D721Med (cell line): ENCODE data around the gene XPOT.

Experiments
- DNase-seq: peaks from one replicate; pipeline ENCODE4 v3.0.0; 2011; ENCODE audit warnings: low spot score; ENCODE audit not compliant: insufficient read length
- FAIRE-seq: peaks from 2 replicates; lab custom pipeline; 2011; peaks lifted over from hg19 to GRCh38; lab: Jason Lieb, UNC
- TF ChIP-seq, protein P1 (sequence below): IDR thresholded peaks from 2 replicates; pipeline ENCODE4 v1.5.1; 2012; ENCODE audit warnings: mild to moderate bottlenecking, control low read depth; ENCODE audit not compliant: insufficient read depth; ENCODE audit errors: missing control alignments

The XPOT gene

DNA sequence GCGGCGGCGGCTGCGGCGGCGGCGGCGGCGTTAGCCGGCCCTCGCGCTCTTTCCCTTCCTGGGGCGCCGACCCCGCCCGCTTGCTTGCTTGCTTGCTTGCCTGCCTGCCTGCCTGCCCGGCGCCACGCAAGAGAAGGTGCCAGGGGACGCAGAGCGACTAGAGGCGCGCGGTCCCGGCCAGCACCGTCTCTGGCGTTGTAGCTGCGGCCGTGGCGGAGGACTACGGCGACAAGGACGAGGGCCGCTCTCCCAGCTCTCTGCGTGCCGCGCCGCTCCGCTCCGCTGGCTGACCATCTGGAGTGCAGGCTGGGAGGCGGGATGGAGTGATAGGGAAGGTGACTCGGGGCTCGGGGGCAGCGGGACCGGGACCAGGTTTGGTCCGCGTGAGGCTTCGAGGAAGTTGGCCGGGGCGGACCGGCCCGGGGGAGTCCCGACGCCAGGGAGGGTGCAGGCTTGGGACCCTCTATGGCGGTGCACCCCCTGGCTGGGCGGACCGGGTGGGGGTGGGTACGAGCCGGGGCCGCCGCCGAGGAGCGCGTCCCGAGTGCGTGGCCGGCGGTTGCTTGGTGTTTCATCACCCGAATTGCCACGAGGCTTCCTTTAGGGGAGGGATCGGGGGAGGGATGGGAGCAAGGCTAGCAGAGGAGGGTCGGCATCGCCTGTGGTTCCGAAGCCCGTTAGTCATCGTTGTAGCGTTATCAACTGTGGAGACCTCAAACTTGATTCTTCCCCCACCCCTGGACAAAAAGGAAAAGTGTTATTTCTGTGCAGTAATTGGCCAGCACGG lies 471 bp downstream of the XPOT start:
- DNase-seq (no peak), FAIRE-seq (no peak)
- TF ChIP-seq, protein P1, sequence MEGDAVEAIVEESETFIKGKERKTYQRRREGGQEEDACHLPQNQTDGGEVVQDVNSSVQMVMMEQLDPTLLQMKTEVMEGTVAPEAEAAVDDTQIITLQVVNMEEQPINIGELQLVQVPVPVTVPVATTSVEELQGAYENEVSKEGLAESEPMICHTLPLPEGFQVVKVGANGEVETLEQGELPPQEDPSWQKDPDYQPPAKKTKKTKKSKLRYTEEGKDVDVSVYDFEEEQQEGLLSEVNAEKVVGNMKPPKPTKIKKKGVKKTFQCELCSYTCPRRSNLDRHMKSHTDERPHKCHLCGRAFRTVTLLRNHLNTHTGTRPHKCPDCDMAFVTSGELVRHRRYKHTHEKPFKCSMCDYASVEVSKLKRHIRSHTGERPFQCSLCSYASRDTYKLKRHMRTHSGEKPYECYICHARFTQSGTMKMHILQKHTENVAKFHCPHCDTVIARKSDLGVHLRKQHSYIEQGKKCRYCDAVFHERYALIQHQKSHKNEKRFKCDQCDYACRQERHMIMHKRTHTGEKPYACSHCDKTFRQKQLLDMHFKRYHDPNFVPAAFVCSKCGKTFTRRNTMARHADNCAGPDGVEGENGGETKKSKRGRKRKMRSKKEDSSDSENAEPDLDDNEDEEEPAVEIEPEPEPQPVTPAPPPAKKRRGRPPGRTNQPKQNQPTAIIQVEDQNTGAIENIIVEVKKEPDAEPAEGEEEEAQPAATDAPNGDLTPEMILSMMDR: no peak

DNA sequence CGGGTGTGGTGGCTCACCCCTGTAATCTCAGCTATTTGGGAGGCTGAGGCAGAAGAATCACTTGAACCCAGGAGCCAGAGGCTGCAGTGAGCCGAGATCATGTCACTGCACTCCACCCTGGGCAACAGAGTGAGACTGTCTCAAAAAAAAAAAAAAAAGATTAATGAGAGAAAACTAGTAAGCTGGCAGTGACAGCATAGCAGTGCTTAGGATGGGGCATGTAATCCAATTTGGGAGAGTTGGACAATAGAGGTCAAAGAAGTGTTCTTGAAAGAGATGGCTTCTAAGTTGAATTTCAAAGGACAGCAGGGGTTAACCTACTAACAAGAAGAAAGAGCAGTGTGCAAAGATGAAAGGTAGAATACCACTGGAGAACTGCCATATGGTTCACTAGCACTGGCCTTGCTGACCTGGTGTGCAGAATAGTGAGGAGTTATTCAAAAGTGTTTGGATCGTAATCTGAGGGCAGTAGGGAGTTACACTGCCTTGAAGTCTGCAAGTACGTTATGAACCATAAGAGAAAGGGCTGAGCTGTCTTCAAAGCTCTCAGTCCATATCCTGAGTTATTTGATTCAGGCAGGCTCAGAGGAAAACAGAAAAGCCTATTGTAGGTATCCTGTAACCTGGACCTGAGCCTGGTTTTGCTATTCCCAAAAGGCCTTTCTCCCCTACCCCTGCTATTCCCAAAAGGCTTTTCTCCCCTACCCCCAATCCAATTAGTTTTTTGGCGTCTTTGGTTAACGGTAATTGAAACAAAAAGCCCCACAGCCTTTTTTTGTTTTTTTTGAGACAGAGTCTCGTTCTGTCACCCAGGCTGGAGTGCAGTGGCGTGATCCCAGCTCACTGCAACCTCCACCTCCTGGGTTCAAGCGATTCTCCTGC lies 3.4 kb downstream of the XPOT start:
- TF ChIP-seq, protein P1: no peak
- FAIRE-seq (no peak), DNase-seq (no peak)

DNA sequence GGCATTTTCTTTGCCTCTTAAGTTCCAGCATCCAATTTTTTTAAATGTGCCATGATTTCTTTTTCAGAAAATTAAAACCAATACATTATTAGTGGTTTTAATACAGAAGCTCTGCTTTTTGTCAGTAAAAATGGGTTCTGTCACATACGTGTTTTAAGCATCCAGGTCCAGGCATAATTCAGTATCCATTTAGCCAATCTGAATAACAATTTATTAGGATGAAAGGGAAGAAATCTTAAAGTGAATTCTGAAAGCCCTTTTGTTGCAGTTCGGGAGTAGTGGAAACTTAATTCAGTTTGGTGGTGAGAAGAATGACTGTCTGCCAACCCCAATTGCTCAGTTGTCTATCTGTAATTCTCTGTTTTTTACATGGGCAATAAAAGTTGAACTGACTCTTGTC lies 7.2 kb downstream of the XPOT start:
- TF ChIP-seq, protein P1: no peak
- DNase-seq (no peak), FAIRE-seq (no peak)

DNA sequence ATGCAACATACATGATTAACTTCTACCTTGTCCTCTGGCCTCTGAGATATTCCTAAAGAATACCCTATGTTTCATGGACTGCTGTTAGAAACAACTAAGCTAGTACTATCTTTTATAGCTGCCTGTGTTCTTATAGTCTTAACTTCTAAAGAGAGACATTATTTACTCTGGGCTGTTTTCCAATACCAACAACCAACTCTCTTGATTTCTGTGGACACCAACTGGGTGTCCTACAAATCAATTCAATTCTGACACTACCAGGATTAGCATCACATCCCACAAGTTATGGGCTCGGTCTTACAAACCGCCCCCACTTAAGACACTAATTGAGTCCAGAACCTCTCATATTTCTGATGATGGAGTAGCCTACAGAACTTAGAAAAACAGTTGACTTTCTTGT lies 8.3 kb downstream of the XPOT start:
- FAIRE-seq (no peak), DNase-seq (no peak)
- TF ChIP-seq, protein P1: no peak

DNA sequence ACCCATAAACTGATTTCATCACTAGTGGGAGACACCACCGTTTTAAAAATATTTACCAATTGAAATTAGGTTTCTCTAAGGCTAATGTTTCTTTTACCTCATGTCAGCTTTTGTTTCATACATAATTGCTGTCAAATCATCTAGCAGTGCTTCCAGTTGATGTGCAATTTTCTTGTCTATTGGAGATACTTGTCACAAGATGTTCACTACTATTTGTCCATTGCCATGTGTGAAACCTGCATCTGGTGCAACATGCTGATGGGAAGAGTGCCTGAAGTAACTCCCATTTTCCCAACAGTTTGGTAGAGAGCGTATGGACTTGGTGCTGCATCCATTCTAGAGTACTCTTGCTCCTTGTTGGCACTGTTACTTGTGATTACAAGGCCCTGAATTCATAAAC lies 9.7 kb downstream of the XPOT start:
- no peak for DNase-seq
- FAIRE-seq: no peak
- TF ChIP-seq, protein P1: no peak

DNA sequence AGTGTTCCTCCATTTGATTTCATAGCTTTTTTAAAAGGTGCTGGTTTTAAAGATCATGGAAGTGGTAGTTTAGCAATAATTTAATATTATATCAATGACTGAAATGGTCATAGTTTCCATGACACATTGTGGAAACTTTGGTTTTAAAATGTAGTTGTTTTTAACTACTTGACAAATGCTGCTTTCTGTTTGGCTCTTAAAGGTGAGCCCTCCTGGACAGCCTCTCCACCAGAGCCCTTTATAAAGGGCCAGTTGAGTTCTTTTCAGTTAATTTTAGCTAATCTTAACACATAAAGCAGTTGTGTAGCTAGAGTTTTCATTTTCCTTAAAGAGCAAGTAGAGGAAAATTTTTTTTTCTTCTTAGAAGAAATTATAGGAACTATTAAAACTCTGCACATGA lies 14.0 kb downstream of the XPOT start:
- FAIRE-seq (no peak), DNase-seq (no peak)
- TF ChIP-seq, protein P1: no peak
